HCT116 (cell line): Measurements from ENCODE around the gene BAD. TPM values are rescaled to one million over a fixed set of nuclear protein-coding genes. Genes with fewer than 3 reads are reported as not detected.
A peak's percentile ranks its signal among the peaks of the same experiment; 100 is the strongest.

Experiments
- ATAC-seq: fragments of 200-7000 bp; cut with Tn5 transposase; 2 replicates; pipeline ENCODE4 v1.9.1; 2020; ENCODE audit warnings: mild to moderate bottlenecking, moderate library complexity
- BruUV-seq: library from RNA; stranded (reverse); fragments of 400-500 nt; replicated peaks from 2 replicates; lab custom pipeline; 2021; lab: Mats Ljungman, UMichigan
- CTCF ChIA-PET: fragments of 300-600 bp; sonication (Branson Sonifier 250); formaldehyde crosslinking; loops from one replicate; lab custom pipeline; 2021; ENCODE audit warnings: antibody characterized with exemption; lab: Charles Lee
- POLR2A ChIA-PET: fragments of 300-600, 350-600 bp; sonication (Branson Sonifier 250); formaldehyde crosslinking; loops from one replicate; lab custom pipeline; 2021; ENCODE audit warnings: antibody characterized with exemption; lab: Charles Lee
- RAD21 ChIA-PET, 2 experiments: fragments of 300-600 bp; sonication (Branson Sonifier 250); formaldehyde crosslinking; loops; one replicate each; lab custom pipeline; 2023; ENCODE audit warnings: low total read pairs in 2 of 2; ENCODE audit not compliant: uncharacterized antibody in 2 of 2, unreplicated experiment in 2 of 2, low non-redundant PET in 1 of 2; lab: Charles Lee
- DNase-seq: peaks from one replicate; pipeline ENCODE4 v3.0.0-alpha.2; 2010; ENCODE audit warnings: low read depth, low spot score
- H2AFZ ChIP-seq: fragments of 200-600 bp; shearing (Covaris generic), sonication (generic); 2 replicates; pipeline ENCODE4 v1.6.1; 2017; ENCODE audit warnings: low read depth, mixed run types, mixed read lengths, antibody characterized with exemption, low read length; ENCODE audit not compliant: poor library complexity, severe bottlenecking
- H3K27ac ChIP-seq: 2 replicates; pipeline ENCODE4 v1.5.1; 2012; ENCODE audit warnings: low read depth, low read length
- H3K27me3 ChIP-seq: fragments of 200-600 bp; sonication (generic); 2 replicates; pipeline ENCODE4 v1.6.1; 2016; ENCODE audit warnings: mixed run types, low read length, mixed read lengths; ENCODE audit not compliant: insufficient read depth
- H3K36me3 ChIP-seq, 2 experiments: fragments of 200-500 bp in 1 of 2; fragments of 200-600 bp in 1 of 2; sonication (Bioruptor generic) in 1 of 2; sonication (generic) in 1 of 2; 2 replicates each; pipeline versions ENCODE4 v1.5.1 to v1.6.1; 2014 to 2016; ENCODE audit warnings: low read length in 2 of 2, inconsistent platforms in 1 of 2, mixed read lengths in 1 of 2, mixed run types in 1 of 2; ENCODE audit not compliant: insufficient read depth in 2 of 2, control insufficient read depth in 1 of 2
- H3K4me1 ChIP-seq, 2 experiments: fragments of 200-600 bp in 1 of 2; sonication (generic) in 1 of 2; 2 replicates each; pipeline versions ENCODE4 v1.5.1 to v1.6.1; 2012 to 2017; ENCODE audit warnings: low read length in 2 of 2, inconsistent platforms in 1 of 2, mild to moderate bottlenecking in 1 of 2, mixed read lengths in 1 of 2, mixed run types in 1 of 2, moderate library complexity in 1 of 2; ENCODE audit not compliant: insufficient read depth in 2 of 2, control insufficient read depth in 1 of 2
- H3K4me2 ChIP-seq: fragments of 200-600 bp; sonication (generic); 2 replicates; pipeline ENCODE4 v1.6.1; 2017; ENCODE audit warnings: mixed run types, low read length, mixed read lengths
- H3K4me3 ChIP-seq, 2 experiments: fragments of 200-600 bp in 1 of 2; sonication (generic) in 1 of 2; replicated peaks in 1 of 2; 2 replicates each; pipeline ENCODE4 v1.5.1; 2011 to 2016; ENCODE audit warnings: low read length in 2 of 2, control low read depth in 1 of 2, low read depth in 1 of 2, mild to moderate bottlenecking in 1 of 2, mixed read lengths in 1 of 2, mixed run types in 1 of 2
- H3K79me2 ChIP-seq: fragments of 200-600 bp; sonication (generic); 2 replicates; pipeline ENCODE4 v1.6.1; 2017; ENCODE audit warnings: mild to moderate bottlenecking, mixed run types, low read length, moderate library complexity, mixed read lengths; ENCODE audit not compliant: insufficient read depth
- H3K9ac ChIP-seq: fragments of 200-600 bp; sonication (generic); 2 replicates; pipeline ENCODE4 v1.6.1; 2016; ENCODE audit warnings: low read length, mixed read lengths
- H3K9me2 ChIP-seq: fragments of 200-600 bp; sonication (generic), shearing (Covaris generic); 2 replicates; pipeline ENCODE4 v1.6.1; 2017; ENCODE audit warnings: mixed run types, mild to moderate bottlenecking, moderate library complexity; ENCODE audit not compliant: insufficient read depth
- H3K9me3 ChIP-seq, 2 experiments: fragments of 200-500 bp in 1 of 2; fragments of 200-600 bp in 1 of 2; sonication (Bioruptor generic) in 1 of 2; sonication (generic) in 1 of 2; 2 replicates each; pipeline ENCODE4 v1.6.1; 2014 to 2017; ENCODE audit warnings: low read length in 2 of 2, mixed read lengths in 2 of 2, inconsistent platforms in 1 of 2, low read depth in 1 of 2, mild to moderate bottlenecking in 1 of 2, mixed run types in 1 of 2, moderate library complexity in 1 of 2; ENCODE audit not compliant: control insufficient read depth in 1 of 2, insufficient read depth in 1 of 2
- H4K20me1 ChIP-seq: fragments of 200-600 bp; sonication (generic), shearing (Covaris generic); 2 replicates; pipeline ENCODE4 v1.6.1; 2017; ENCODE audit warnings: mixed run types, mild to moderate bottlenecking, moderate library complexity; ENCODE audit not compliant: insufficient read depth
- CTCF ChIP-seq, 3 experiments: fragments of 200-600 bp in 1 of 3; sonication (generic) in 1 of 3; IDR thresholded peaks in 2 of 3; conservative IDR thresholded peaks in 1 of 3; 2 replicates each; pipeline ENCODE4 v1.5.1; 2012 to 2017; ENCODE audit warnings: low read depth in 2 of 3, low read length in 2 of 3, antibody characterized with exemption in 1 of 3, borderline replicate concordance in 1 of 3, control low read depth in 1 of 3, mild to moderate bottlenecking in 1 of 3, mixed read lengths in 1 of 3, mixed run types in 1 of 3, moderate library complexity in 1 of 3; ENCODE audit not compliant: insufficient read depth in 1 of 3
- JUND ChIP-seq: IDR thresholded peaks from 2 replicates; pipeline ENCODE4 v1.6.1; 2012
- ZFX ChIP-seq: fragments of 450-650 bp; IDR thresholded peaks from 2 replicates; pipeline ENCODE4 v1.6.1; 2017
- intact Hi-C: fragments of 100-400 bp; cut with micrococcal nuclease; formaldehyde crosslinking; loops from 2 replicates; pipeline ENCODE4 v1.10.0; 2022
- total RNA-seq: library from RNA; stranded (reverse); gene quantifications from one replicate; pipeline ENCODE4 v1.2.1, GENCODE V29; 2021; ENCODE audit not compliant: unreplicated experiment

BAD gene
- total RNA-seq, 1 experiment from 2014 or later: 51.9 TPM

GRCh38 chr11:64316672-64317324 is 32.3 kb upstream of the BAD start:
- BruUV-seq: TSS peak; percentile 99
- ATAC-seq: peak; percentile 23
- H3K27ac ChIP-seq: peak overlapping the region; percentile 83
- intact Hi-C loops: loop anchor here (1.0 kb wide), 3 partner anchors 15 to 43 kb away; partner anchors contain the start of gene RPS6KA4
- ChIA-PET POLR2A (interaction anchor here (0.8 to 3.0 kb wide), 16 partner anchors 10 to 75 kb away, joined by 3 to 77 read pairs (median 8); partner anchors contain the start of genes CATSPERZ, ESRRA, FKBP2 and PLCB3), RAD21 (interaction anchor here (0.7 to 2.6 kb wide), 6 partner anchors 36 to 45 kb away, joined by 3 to 29 read pairs (median 4); no protein-coding TSS in a partner anchor)
- H3K4me2 ChIP-seq: peak overlapping the region; percentile 77
- H3K27me3 ChIP-seq: no peaks in the 10 kb centered on the region
- no peaks in the 10 kb centered on the region for H3K9me3 ChIP-seq
- H3K36me3 ChIP-seq: peaks cover 7 to 23% of the 10 kb centered on the region in 2 experiments; a peak in 2 of 4 replicates
- H2AFZ ChIP-seq: no peak overlapping the region
- peaks cover 37% of the 10 kb centered on the region for H3K79me2 ChIP-seq
- no peaks in the 10 kb centered on the region for H3K9me2 ChIP-seq
- H3K4me1 ChIP-seq: peaks cover 22 to 51% of the 10 kb centered on the region in 2 experiments
- no peak for TF ChIP-seq JUND
- 0 out of 2 replicates have a peak, but pooled peaks have one; percentile 22 for TF ChIP-seq ZFX
- peak in 2 of 3 experiments; percentile 27 to 34; a peak in 2 of 6 replicates for TF ChIP-seq CTCF (IDR thresholded peaks at IDR 0.05 in 2 of 3, conservative IDR thresholded peaks at IDR 0.05 in 1 of 3; ENCODE audit: borderline replicate concordance in 1 of 3, insufficient read depth in 1 of 3, low read depth in 2 of 3, low read length in 2 of 3)
- TF ChIP-seq, all 23 proteins: peak for 2
- H4K20me1 ChIP-seq: no peaks in the 10 kb centered on the region
- DNase-seq: peak; percentile 44
- CTCF ChIA-PET: interaction anchor here (0.8 to 3.7 kb wide), 15 partner anchors 10 to 336 kb away, joined by 3 to 92 read pairs (median 6); partner anchors contain the start of genes ESRRA and FKBP2
- peak overlapping the region; percentile 89 for H3K9ac ChIP-seq
- H3K4me3 ChIP-seq: peak overlapping the region; percentile 80 to 84
